HUES64 (cell line): ENCODE results near the gene DHRSX.
A peak's percentile ranks its signal among the peaks of the same experiment; 100 is the strongest.

Source experiments
- H3K27ac ChIP-seq: 2 replicates; pipeline ENCODE4 v1.7.0; 2013; ENCODE audit warnings: low read depth, low read length, inconsistent platforms
- H3K27me3 ChIP-seq: 2 replicates; pipeline ENCODE4 v1.6.1; 2013; ENCODE audit warnings: mild to moderate bottlenecking, low read length; ENCODE audit not compliant: insufficient read depth
- H3K36me3 ChIP-seq: 2 replicates; pipeline ENCODE4 v1.6.1; 2013; ENCODE audit warnings: mild to moderate bottlenecking, low read length; ENCODE audit not compliant: insufficient read depth
- H3K4me1 ChIP-seq: 2 replicates; pipeline ENCODE4 v1.6.1; 2013; ENCODE audit warnings: mild to moderate bottlenecking, low read length, moderate library complexity; ENCODE audit not compliant: insufficient read depth
- H3K4me3 ChIP-seq: 2 replicates; pipeline ENCODE4 v1.5.1; 2013; ENCODE audit warnings: mild to moderate bottlenecking, low read length, moderate library complexity
- H3K9ac ChIP-seq: 2 replicates; pipeline ENCODE4 v1.6.1; 2013; ENCODE audit warnings: mild to moderate bottlenecking, low read depth, low read length
- H3K9me3 ChIP-seq: 2 replicates; pipeline ENCODE4 v1.6.1; 2013; ENCODE audit warnings: low read depth, low read length; ENCODE audit not compliant: insufficient read depth
- WGBS: fragments of 150-250, 120-280 bp; methylation state at CpG from one replicate; pipeline ENCODE4 v1.1.7; 2013; ENCODE audit warnings: missing lambda C conversion rate; 5-methylcytosine and 5-hydroxymethylcytosine counted together

DHRSX gene

GRCh38 chrX:2495595-2495994, 5.2 kb downstream of the DHRSX start:
- H3K9ac ChIP-seq: no peak overlapping the region
- no peak overlapping the region for H3K4me3 ChIP-seq
- H3K9me3 ChIP-seq: no peaks in the 10 kb centered on the region
- WGBS: 86% methylated on average over 13 of the region's 14 CpGs
- H3K36me3 ChIP-seq: peaks cover 36% of the 10 kb centered on the region
- peaks cover 25% of the 10 kb centered on the region for H3K4me1 ChIP-seq
- no peaks in the 10 kb centered on the region for H3K27me3 ChIP-seq
- H3K27ac ChIP-seq: no peak overlapping the region

- H3K36me3 ChIP-seq: peaks cover 61% of the 10 kb centered on the region
- H3K27me3 ChIP-seq: no peaks in the 10 kb centered on the region
- no peak overlapping the region for H3K9ac ChIP-seq
- no peaks in the 10 kb centered on the region for H3K9me3 ChIP-seq
- no peak overlapping the region for H3K27ac ChIP-seq
- 95% methylated on average over 22 of the region's 22 CpGs for WGBS
- H3K4me1 ChIP-seq: peaks cover 9% of the 10 kb centered on the region
- H3K4me3 ChIP-seq: no peak overlapping the region
These were observed 8.1 kb downstream of the DHRSX start for GRCh38 chrX:2492531-2493218.

GRCh38 chrX:2490634-2491033, 10.1 kb downstream of the DHRSX start:
- Histone ChIP-seq H3K4me1 (0 out of 2 replicates have a peak, but pooled peaks cover under 1% of the 10 kb centered on the region), H3K36me3 (peaks cover 63% of the 10 kb centered on the region), H3K9me3 (no peaks in the 10 kb centered on the region), H3K4me3 (no peak overlapping the region), H3K27ac (no peak overlapping the region), H3K27me3 (no peaks in the 10 kb centered on the region), H3K9ac (no peak overlapping the region)
- WGBS: 95% methylated on average over 22 of the region's 22 CpGs

GRCh38 chrX:2489446-2490445, 11.0 kb downstream of the DHRSX start:
- Histone ChIP-seq H3K4me1 (peaks cover 5% of the 10 kb centered on the region), H3K4me3 (no peak overlapping the region), H3K27me3 (no peaks in the 10 kb centered on the region), H3K9ac (no peak overlapping the region), H3K36me3 (peaks cover 60% of the 10 kb centered on the region), H3K9me3 (no peaks in the 10 kb centered on the region), H3K27ac (no peak overlapping the region)
- WGBS: 97% methylated on average over 65 of the region's 65 CpGs

- Histone ChIP-seq H3K9me3 (no peaks in the 10 kb centered on the region), H3K4me1 (peaks cover 10% of the 10 kb centered on the region), H3K4me3 (no peak overlapping the region), H3K27me3 (no peaks in the 10 kb centered on the region), H3K9ac (no peak overlapping the region), H3K36me3 (peaks cover 60% of the 10 kb centered on the region), H3K27ac (no peak overlapping the region)
- 97% methylated on average over 50 of the region's 50 CpGs for WGBS
These were observed 12.0 kb downstream of the DHRSX start for GRCh38 chrX:2488621-2489285.

- Histone ChIP-seq H3K9me3 (no peaks in the 10 kb centered on the region), H3K4me3 (no peak overlapping the region), H3K9ac (no peak overlapping the region), H3K4me1 (peaks cover 10% of the 10 kb centered on the region), H3K27me3 (no peaks in the 10 kb centered on the region), H3K27ac (no peak overlapping the region), H3K36me3 (peaks cover 60% of the 10 kb centered on the region)
- WGBS: 92% methylated on average over 16 of the region's 16 CpGs
These were observed 13.4 kb downstream of the DHRSX start for GRCh38 chrX:2487366-2487765.

- H3K9ac ChIP-seq: no peak overlapping the region
- peaks cover 10% of the 10 kb centered on the region for H3K4me1 ChIP-seq
- no peak overlapping the region for H3K4me3 ChIP-seq
- no peaks in the 10 kb centered on the region for H3K27me3 ChIP-seq
- H3K36me3 ChIP-seq: peaks cover 54% of the 10 kb centered on the region
- H3K27ac ChIP-seq: peak overlapping the region; percentile 0; the same call in 1 of the 2 replicates
- no peaks in the 10 kb centered on the region for H3K9me3 ChIP-seq
- whole genome bisulfite sequencing: 91% methylated on average over 29 of the region's 29 CpGs
These were observed 14.2 kb downstream of the DHRSX start for GRCh38 chrX:2486476-2487133.

- H3K9ac ChIP-seq: no peak overlapping the region
- H3K4me1 ChIP-seq: peaks cover 10% of the 10 kb centered on the region
- no peaks in the 10 kb centered on the region for H3K9me3 ChIP-seq
- WGBS: 89% methylated on average over 9 of the region's 10 CpGs
- H3K27me3 ChIP-seq: no peaks in the 10 kb centered on the region
- no peak overlapping the region for H3K4me3 ChIP-seq
- H3K27ac ChIP-seq: no peak overlapping the region
- peaks cover 49% of the 10 kb centered on the region for H3K36me3 ChIP-seq
These were observed 14.9 kb downstream of the DHRSX start for GRCh38 chrX:2485789-2486345.

GRCh38 chrX:2484721-2485648, 15.8 kb downstream of the DHRSX start:
- Histone ChIP-seq H3K4me3 (no peak overlapping the region), H3K27me3 (no peaks in the 10 kb centered on the region), H3K9ac (peak overlapping the region; percentile 37; the same call in 1 of the 2 replicates), H3K9me3 (no peaks in the 10 kb centered on the region), H3K27ac (peak overlapping the region; percentile 27), H3K4me1 (peaks cover 10% of the 10 kb centered on the region), H3K36me3 (peaks cover 40% of the 10 kb centered on the region)
- WGBS: 81% methylated on average over 26 of the region's 26 CpGs
